Activated CD4-positive, alpha-beta T cell treated with anti-CD3 and anti-CD28 coated beads, Interleukin-2, Interleukin-6, amounts not matched to agents 100 ng/mL and 50 ng/mL, durations not matched to agents 16 hours and 8 hours (primary cell): ENCODE data around the gene DIS3L2.
"Not testable (repeated sequence)": the region's sequence is repeated elsewhere in the genome, so short reads cannot be mapped to it uniquely, and the experiment has no call there.

Experiments used
- DNase-seq: peaks from one replicate; pipeline ENCODE4 v3.0.0-alpha.2; 2020

DIS3L2 gene

GRCh38 chr2:232363064-232363783 lies 401.7 kb downstream of the DIS3L2 start:
- not testable (repeated sequence) for DNase-seq

- DNase-seq, result peak; percentile 36
Observed at GRCh38 chr2:232363784-232364615, 402.5 kb downstream of the DIS3L2 start.

- DNase-seq, result not testable (repeated sequence)
Observed at GRCh38 chr2:232364806-232365594, 403.5 kb downstream of the DIS3L2 start.

GRCh38 chr2:232365621-232366321 lies 404.3 kb downstream of the DIS3L2 start:
- DNase-seq, result peak; percentile 19

- DNase-seq, result not testable (repeated sequence)
Observed at GRCh38 chr2:232366461-232366860, 404.9 kb downstream of the DIS3L2 start.

- no peak for DNase-seq
Observed at GRCh38 chr2:232367016-232367415, 405.5 kb downstream of the DIS3L2 start.

GRCh38 chr2:232367591-232368233 lies 406.2 kb downstream of the DIS3L2 start:
- DNase-seq, result no peak

GRCh38 chr2:232368311-232368731 lies 406.8 kb downstream of the DIS3L2 start:
- no peak for DNase-seq

GRCh38 chr2:232369126-232369951 lies 407.8 kb downstream of the DIS3L2 start:
- no peak for DNase-seq

- not testable (repeated sequence) for DNase-seq
Observed at GRCh38 chr2:232370007-232370406, 408.5 kb downstream of the DIS3L2 start.

GRCh38 chr2:232372231-232373208 lies 411.0 kb downstream of the DIS3L2 start:
- DNase-seq, result no peak

- no peak for DNase-seq
Observed at GRCh38 chr2:232374356-232374755, 412.8 kb downstream of the DIS3L2 start.

GRCh38 chr2:232375164-232375563 lies 413.7 kb downstream of the DIS3L2 start:
- DNase-seq, result no peak

- DNase-seq, result no peak
Observed at GRCh38 chr2:232376260-232376659, 414.7 kb downstream of the DIS3L2 start.

GRCh38 chr2:232376713-232377112 lies 415.2 kb downstream of the DIS3L2 start:
- DNase-seq, result no peak

GRCh38 chr2:232377319-232377718 lies 415.8 kb downstream of the DIS3L2 start:
- DNase-seq, result no peak

- no peak for DNase-seq
Observed at GRCh38 chr2:232377841-232378734, 416.6 kb downstream of the DIS3L2 start.

GRCh38 chr2:232378735-232379151 lies 417.2 kb downstream of the DIS3L2 start, which contains the start of gene ALPP:
Gene ALPP (plus strand): TSS chr2:232378751. CDS start chr2:232378803, 52 bp downstream.
- DNase-seq, result not testable (repeated sequence)
